ENCODE results near the gene NPTXR. TPM values are rescaled to one million over a fixed set of nuclear protein-coding genes. Genes with fewer than 3 reads are reported as not detected.

The NPTXR gene
- polyA plus RNA-seq, 1 of the 3 experiments (the other 2 are of a cell fraction): 1.2 TPM

DNA sequence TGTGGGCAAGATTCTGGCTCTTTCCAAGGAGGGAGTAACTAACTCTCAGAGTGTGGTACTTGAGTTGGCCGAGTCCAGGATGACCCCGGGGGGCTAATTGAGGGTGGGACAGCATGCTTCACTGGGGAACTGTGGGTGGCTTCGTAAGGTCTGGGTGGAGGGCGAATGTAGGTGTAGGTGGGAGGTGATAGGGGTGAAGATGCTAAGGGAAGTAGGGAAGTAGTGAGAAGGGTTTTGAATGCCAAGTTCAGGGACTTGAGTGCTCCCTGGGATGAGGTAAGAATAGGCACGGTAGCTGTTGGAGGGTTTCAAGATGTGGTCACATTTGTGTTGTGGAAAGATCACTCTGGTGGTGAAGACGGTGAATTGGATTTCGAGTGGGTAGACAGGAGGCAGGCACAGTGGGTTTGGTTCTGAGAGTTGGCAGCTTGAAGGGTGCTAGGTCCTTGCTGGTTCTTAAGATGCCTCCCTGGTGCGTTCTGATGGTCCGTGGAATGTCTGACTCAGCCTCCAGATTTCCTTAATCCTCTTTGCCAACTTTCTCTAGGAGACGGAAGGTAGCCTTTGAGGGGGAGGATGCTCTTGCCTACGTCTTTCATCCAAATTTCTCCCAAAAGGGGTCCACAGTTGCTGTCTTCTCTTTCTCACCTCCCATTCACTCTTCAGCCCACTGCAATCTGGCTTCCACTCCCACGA, 47.4 kb downstream of the NPTXR start (continued):
- TF ChIP-seq CTCF (IDR thresholded peaks at IDR 0.05) (no peak), EZH2phosphoT487 (IDR thresholded peaks at IDR 0.05; ENCODE audit: borderline replicate concordance, low read depth) (no peak)

DNA sequence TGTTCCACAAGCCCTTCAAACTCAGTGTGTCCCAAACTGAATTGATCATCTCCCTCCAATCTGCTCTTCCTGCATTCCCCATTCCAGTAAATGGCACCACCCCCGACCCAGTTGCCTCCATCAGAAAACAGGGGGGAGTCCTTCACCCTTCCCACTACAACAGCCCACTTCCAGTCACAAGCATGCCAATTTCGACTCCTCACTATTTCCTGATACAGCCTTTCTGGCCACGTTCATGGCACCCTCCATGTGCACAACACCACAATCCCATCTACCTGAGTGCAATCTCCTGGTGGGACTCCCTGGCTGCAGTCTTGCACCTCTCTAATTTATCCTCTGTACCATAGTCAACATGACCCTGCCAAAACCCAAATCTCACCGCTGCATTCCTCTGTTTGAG, 48.3 kb downstream of the NPTXR start:
- no peaks in the 10 kb centered on the region for H4K20me1 ChIP-seq (ENCODE audit: insufficient read depth)
- H3K9me3 ChIP-seq: no peaks in the 10 kb centered on the region
- H3K27ac ChIP-seq (ENCODE audit: low read depth in 2 of 2, low read length in 1 of 2): no peak overlapping the region
- POLR2A ChIA-PET: no interaction called here
- H3K79me2 ChIP-seq (ENCODE audit: insufficient read depth): peaks cover 5% of the 10 kb centered on the region; the same call in 1 of the 2 replicates
- H3F3A ChIP-seq (replicated peaks; ENCODE audit: insufficient read depth): no peaks in the 10 kb centered on the region
- peaks cover 0 to 2% of the 10 kb centered on the region in 2 experiments; a peak in 3 of 4 replicates for H3K4me1 ChIP-seq (ENCODE audit: control insufficient read depth in 1 of 2, insufficient read depth in 2 of 2, low read depth in 1 of 2, low read length in 1 of 2)
- H3K9me2 ChIP-seq: no peaks in the 10 kb centered on the region
- H3K27me3 ChIP-seq (ENCODE audit: insufficient read depth): no peaks in the 10 kb centered on the region
- no peak overlapping the region for H3K9ac ChIP-seq
- no peak overlapping the region for H3K4me3 ChIP-seq (ENCODE audit: low read depth in 2 of 2, low read length in 1 of 2)
- H3K36me3 ChIP-seq (replicated peaks in 1 of 2; ENCODE audit: control insufficient read depth in 1 of 2, insufficient read depth in 2 of 2, low read length in 1 of 2): no peaks in the 10 kb centered on the region
- CTCF ChIA-PET: no interaction called here
- H3K4me2 ChIP-seq: no peak overlapping the region
- WGBS (ENCODE audit: low lambda C conversion rate): 23% methylated on average over 4 of the region's 4 CpGs
- no peak for DNase-seq
- TF ChIP-seq GATA2 (CRISPR knock-in tag; IDR thresholded peaks at IDR 0.05): no peak
- no peak overlapping the region for H2AFZ ChIP-seq (ENCODE audit: low read depth)

GRCh38 chr22:38793721-38794466, 49.9 kb downstream of the NPTXR start, which contains the start of gene DNAL4:
TSS of gene DNAL4 (minus strand) at chr22:38794143. CDS start at chr22:38782731, 11,412 bp downstream.
- WGBS (ENCODE audit: low lambda C conversion rate): under 1% methylated on average over 23 of the region's 47 CpGs
- peak within 1 kb of the TSS; percentile 74 for H3K4me2 ChIP-seq
- peak; percentile 98 for TF ChIP-seq PBX3 (IDR thresholded peaks at IDR 0.05)
- TF ChIP-seq NFIC (IDR thresholded peaks at IDR 0.05; ENCODE audit: borderline replicate concordance): no peak
- peak; percentile 85 for TF ChIP-seq GABPA (IDR thresholded peaks at IDR 0.05; ENCODE audit: low read depth)
- peak; percentile 21; the same call in 1 of the 2 replicates for TF ChIP-seq POLR2AphosphoS5 (IDR thresholded peaks at IDR 0.05; ENCODE audit: low read depth, low read length)
- H3K27ac ChIP-seq (ENCODE audit: low read depth in 2 of 2, low read length in 1 of 2): no peak within 1 kb of the TSS
- ChIA-PET CTCF (interaction anchor here (1.1 kb wide), 1 partner anchor 25 kb away, joined by 4 read pairs; no protein-coding TSS in a partner anchor), POLR2A (no interaction called here)
- H3K4me1 ChIP-seq (ENCODE audit: control insufficient read depth in 1 of 2, insufficient read depth in 2 of 2, low read depth in 1 of 2, low read length in 1 of 2): peaks cover 3 to 11% of the 10 kb centered on the region in 2 experiments; a peak in 3 of 4 replicates
- H3K79me2 ChIP-seq (ENCODE audit: insufficient read depth): peaks cover 5% of the 10 kb centered on the region; the same call in 1 of the 2 replicates
- H3K9me3 ChIP-seq: no peaks in the 10 kb centered on the region
- H3K4me3 ChIP-seq (ENCODE audit: low read depth in 2 of 2, low read length in 1 of 2): peak within 1 kb of the TSS; percentile 63 to 66
- no peaks in the 10 kb centered on the region for H3F3A ChIP-seq (replicated peaks; ENCODE audit: insufficient read depth)
- H3K36me3 ChIP-seq (replicated peaks in 1 of 2; ENCODE audit: control insufficient read depth in 1 of 2, insufficient read depth in 2 of 2, low read length in 1 of 2): no peaks in the 10 kb centered on the region
- peak within 1 kb of the TSS; percentile 56; the same call in 1 of the 2 replicates for H2AFZ ChIP-seq (ENCODE audit: low read depth)
- H3K9me2 ChIP-seq: no peaks in the 10 kb centered on the region
- no peaks in the 10 kb centered on the region for H3K27me3 ChIP-seq (ENCODE audit: insufficient read depth)
- H4K20me1 ChIP-seq (ENCODE audit: insufficient read depth): no peaks in the 10 kb centered on the region
- H3K9ac ChIP-seq: peak within 1 kb of the TSS; percentile 69
- peak; percentile 89 for DNase-seq

All from SK-N-SH (cell line).